ENCODE results near the gene PARD3B. TPM values are rescaled to one million over a fixed set of nuclear protein-coding genes. Genes with fewer than 3 reads are reported as not detected.

PARD3B gene
- total RNA-seq, 1 donor from 2014 or later, result 18.4 TPM

GRCh38 chr2:205619600-205619999, 1074.3 kb downstream of the PARD3B start:
- H3K27me3 Mint-ChIP-seq (ENCODE audit: low read depth), result no peaks in the 10 kb centered on the region
- no peak for DNase-seq (ENCODE audit: low read depth, low spot score)
- peak overlapping the region; percentile 60 for H3K27ac Mint-ChIP-seq (ENCODE audit: unreplicated experiment)
- H3K4me3 Mint-ChIP-seq, result no peak overlapping the region
- TF ChIP-seq CTCF (conservative IDR thresholded peaks at IDR 0.05), result no peak
- H3K4me1 Mint-ChIP-seq, result no peaks in the 10 kb centered on the region
- H3K36me3 Mint-ChIP-seq (ENCODE audit: low read depth), result no peaks in the 10 kb centered on the region
- H3K9me3 Mint-ChIP-seq, result peaks cover 4% of the 10 kb centered on the region

- DNase-seq (ENCODE audit: low read depth, low spot score), result no peak
- no peaks in the 10 kb centered on the region for H3K27me3 Mint-ChIP-seq (ENCODE audit: low read depth)
- peaks cover 12% of the 10 kb centered on the region for H3K4me1 Mint-ChIP-seq
- H3K4me3 Mint-ChIP-seq, result no peak overlapping the region
- no peak for TF ChIP-seq CTCF (conservative IDR thresholded peaks at IDR 0.05)
- H3K27ac Mint-ChIP-seq (ENCODE audit: unreplicated experiment), result no peak overlapping the region
- H3K36me3 Mint-ChIP-seq (ENCODE audit: low read depth), result no peaks in the 10 kb centered on the region
- peaks cover 4% of the 10 kb centered on the region for H3K9me3 Mint-ChIP-seq
Observed at GRCh38 chr2:205627085-205627484, 1081.8 kb downstream of the PARD3B start.

- no peak for TF ChIP-seq CTCF (conservative IDR thresholded peaks at IDR 0.05)
- Mint-ChIP-seq H3K27ac (ENCODE audit: unreplicated experiment) (no peak overlapping the region), H3K4me3 (no peak overlapping the region), H3K9me3 (peaks cover 12% of the 10 kb centered on the region), H3K36me3 (ENCODE audit: low read depth) (no peaks in the 10 kb centered on the region), H3K4me1 (peaks cover 12% of the 10 kb centered on the region), H3K27me3 (ENCODE audit: low read depth) (no peaks in the 10 kb centered on the region)
- DNase-seq (ENCODE audit: low read depth, low spot score), result no peak
Observed at GRCh38 chr2:205628422-205628821, 1083.1 kb downstream of the PARD3B start.

GRCh38 chr2:205629091-205629776, 1084.0 kb downstream of the PARD3B start:
- no peaks in the 10 kb centered on the region for H3K36me3 Mint-ChIP-seq (ENCODE audit: low read depth)
- DNase-seq (ENCODE audit: low read depth, low spot score), result no peak
- peaks cover 12% of the 10 kb centered on the region for H3K4me1 Mint-ChIP-seq
- H3K27ac Mint-ChIP-seq (ENCODE audit: unreplicated experiment), result no peak overlapping the region
- H3K27me3 Mint-ChIP-seq (ENCODE audit: low read depth), result no peaks in the 10 kb centered on the region
- H3K9me3 Mint-ChIP-seq, result peaks cover 11% of the 10 kb centered on the region
- H3K4me3 Mint-ChIP-seq, result no peak overlapping the region
- no peak for TF ChIP-seq CTCF (conservative IDR thresholded peaks at IDR 0.05)

GRCh38 chr2:205633994-205634393, 1088.7 kb downstream of the PARD3B start:
- no peak for DNase-seq (ENCODE audit: low read depth, low spot score)
- Mint-ChIP-seq H3K27me3 (ENCODE audit: low read depth) (no peaks in the 10 kb centered on the region), H3K9me3 (peaks cover 9% of the 10 kb centered on the region), H3K27ac (ENCODE audit: unreplicated experiment) (no peak overlapping the region), H3K36me3 (ENCODE audit: low read depth) (no peaks in the 10 kb centered on the region), H3K4me3 (no peak overlapping the region), H3K4me1 (peaks cover 8% of the 10 kb centered on the region)
- TF ChIP-seq CTCF (conservative IDR thresholded peaks at IDR 0.05), result no peak

All from neural crest cell (in vitro differentiated cells).